GM19239 (cell line): Measurements from ENCODE around the gene PTGFRN.
"Not testable (repeated sequence)": the region's sequence is repeated elsewhere in the genome, so short reads cannot be mapped to it uniquely, and the experiment has no call there.

ENCODE experiments used
- DNase-seq: peaks from one replicate; pipeline ENCODE4 v3.0.0; 2011; ENCODE audit warnings: low spot score; ENCODE audit not compliant: insufficient read length
- FAIRE-seq: peaks from 2 replicates; lab custom pipeline; 2011; peaks lifted over from hg19 to GRCh38; lab: Jason Lieb, UNC

Gene PTGFRN

DNA sequence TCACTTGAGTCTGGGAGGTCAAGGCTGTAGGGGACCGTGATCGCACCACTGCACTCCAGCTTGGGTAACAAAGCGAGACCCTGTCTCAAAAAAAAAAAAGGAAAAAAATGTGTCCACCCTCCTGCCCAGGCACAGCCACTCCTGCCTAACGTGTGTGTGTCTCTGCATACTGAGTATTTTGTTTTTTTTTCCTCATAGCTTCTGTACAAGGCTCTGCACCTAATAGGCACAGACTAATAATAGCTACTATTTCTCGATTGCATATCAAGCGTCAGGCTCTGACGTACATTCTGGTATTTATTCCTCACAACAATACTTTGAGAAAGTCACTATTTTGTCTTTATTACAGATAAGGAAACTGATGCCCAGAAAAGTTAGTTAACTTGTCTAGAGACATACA, 5.0 kb downstream of the PTGFRN start:
- no peak for FAIRE-seq
- DNase-seq, result no peak

DNA sequence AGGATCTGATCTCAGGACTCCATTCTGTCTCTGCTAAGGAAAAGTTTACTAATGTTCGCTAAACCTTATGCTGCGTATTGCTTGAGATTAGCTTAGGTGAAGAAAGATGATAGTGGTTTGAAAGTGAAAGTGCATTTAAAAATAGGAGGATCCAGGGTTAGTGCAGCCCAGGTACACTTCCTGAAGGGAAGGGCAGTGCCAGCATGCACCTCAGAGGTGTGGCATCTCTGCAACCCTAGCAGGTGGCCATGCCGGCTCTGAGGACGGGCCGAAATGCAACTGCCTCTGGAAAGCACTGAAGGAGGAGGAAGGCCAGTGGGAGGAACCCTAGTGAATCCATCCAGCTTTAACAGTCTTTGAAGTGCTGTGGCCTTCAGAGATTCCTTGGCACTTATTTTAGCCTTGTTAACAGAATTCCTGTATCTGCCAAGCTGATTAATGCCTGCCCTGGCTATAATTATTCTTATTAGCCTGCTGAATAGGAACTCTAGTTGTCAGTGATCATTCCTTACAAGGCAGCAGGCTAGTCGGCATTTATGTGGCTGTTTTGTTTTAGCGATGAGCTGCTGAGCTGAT, 5.5 kb downstream of the PTGFRN start:
- DNase-seq, result no peak
- FAIRE-seq, result no peak

DNA sequence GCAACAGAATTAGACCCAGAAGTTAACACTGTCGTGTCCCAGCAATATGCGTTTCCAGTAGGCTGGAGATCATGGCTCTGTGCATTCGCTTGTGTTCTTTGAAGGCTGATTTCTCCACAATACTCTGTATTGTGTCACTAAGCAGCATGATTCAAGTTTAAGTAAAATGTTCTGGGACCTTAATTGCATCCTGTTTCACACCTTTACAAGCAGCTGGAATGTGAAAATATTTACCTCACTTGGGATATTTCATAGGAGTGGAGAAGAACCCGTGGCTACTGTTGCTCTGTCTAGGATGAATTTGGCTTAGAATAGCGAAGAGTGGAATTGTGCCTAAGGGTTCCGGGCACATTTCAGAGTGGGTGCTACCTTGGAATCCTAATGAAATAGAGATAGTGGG, 6.3 kb downstream of the PTGFRN start:
- FAIRE-seq (no peak), DNase-seq (no peak)

DNA sequence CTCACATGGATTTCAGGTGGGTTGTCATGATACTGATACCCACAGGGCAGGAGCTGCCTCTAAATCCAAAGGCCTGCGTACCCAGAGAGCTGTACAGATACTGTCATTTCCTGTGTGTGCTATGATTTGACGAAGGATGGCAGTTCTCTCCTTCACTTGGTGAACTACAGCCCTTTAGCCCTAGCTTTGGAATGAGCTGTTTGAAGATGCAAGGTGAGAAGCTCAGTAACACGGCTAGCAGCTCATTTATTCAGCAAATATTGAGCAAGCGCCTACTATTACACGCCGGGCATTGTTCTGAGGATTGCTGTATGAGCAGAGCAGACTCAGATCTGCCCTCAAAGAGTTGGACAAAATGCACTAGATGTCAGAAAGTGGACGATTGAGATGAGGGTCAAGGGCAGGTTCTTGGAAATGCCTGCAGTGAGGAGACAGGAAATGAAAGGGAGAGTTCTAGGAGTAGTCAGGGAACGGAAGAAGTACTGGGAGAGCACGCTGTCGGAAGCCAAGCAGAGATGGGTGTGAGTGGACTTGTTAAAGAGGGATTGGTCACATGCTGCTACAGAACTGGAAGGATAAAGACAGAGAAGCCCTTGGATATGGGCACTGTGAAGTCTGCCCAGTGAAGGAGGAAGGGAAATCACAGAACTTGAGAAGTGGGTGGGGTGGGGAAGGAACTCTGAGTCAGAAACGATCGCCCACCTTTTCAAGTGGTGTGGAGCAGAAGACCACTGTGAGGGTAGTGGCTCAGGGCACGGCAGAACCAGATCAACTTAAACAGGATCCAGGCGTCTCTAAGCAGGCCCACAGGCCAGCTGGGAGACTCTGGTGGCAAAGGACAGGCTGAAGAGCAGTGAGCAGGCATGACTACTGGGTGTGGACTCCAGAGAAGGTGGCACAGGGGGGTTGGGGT, 7.1 kb downstream of the PTGFRN start:
- no peak for DNase-seq
- FAIRE-seq, result no peak

DNA sequence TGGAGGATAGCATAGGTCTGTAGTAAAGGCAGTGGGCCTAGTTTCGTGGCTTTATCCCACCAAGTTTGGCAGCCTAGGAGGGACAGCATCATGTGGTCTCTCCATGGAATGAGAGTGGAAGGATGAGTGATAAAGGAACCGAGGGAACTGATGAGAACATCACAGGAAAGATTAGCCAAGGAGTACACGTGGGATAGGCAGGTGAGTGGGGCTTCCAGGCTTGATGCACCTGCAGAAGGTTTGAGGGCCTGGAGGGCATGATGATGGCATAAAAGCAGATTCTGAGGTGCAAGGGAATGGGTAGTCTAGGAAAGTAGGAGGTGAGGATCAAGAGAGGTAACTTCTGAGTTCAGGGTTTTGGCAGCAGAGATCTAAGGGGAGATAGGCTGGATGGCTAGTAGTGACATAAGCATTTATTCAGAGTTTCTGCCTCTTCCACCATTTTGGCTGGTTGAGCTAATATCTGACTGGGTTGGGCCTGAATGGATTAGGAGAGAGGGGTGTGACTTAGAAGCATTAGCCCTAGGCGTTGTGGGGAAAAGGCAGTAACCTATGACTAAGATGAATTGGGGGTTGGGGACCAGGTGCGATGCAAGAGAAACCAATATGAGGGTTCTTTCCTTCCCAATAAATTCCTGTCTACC, 9.1 kb downstream of the PTGFRN start:
- DNase-seq, result no peak
- FAIRE-seq, result no peak

DNA sequence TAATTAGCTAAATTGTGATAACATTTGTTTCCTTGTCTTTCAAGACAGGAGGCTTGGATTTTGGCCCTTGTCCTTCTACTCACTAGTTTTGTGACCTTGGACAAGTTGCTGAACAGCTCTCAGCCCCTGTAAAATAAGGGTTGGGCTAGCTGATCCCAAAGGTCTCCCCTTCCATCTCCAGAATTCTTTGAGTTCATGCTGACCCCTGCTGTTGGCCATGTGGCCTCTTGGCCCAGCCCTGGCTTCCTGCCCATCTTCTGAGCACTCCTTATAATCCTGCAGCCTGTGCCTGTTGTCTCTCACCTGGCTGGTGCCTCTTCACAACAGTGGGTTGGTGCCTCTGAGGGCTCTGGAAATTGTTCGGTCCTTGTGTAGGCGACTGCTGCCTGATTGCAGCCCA, 10.1 kb downstream of the PTGFRN start:
- FAIRE-seq, result no peak
- no peak for DNase-seq

DNA sequence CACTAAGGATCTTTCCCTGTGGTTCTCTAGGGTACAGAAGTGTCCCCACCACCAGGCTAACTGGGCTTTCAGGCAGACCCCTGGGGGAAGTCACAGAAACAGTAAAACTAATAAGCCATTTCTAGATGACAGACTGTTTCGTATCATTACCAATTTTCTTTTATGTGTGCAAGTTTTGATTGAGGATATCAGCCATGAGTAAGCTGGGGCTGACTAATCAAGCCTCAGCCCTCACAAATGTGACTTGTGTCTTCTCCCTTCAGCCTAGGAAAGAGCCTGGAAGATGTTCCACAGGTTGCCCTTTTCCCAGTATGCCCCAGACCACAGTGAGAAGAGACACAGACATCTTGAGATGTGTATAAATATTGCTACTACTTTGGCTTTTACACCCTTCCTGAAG, 10.5 kb downstream of the PTGFRN start:
- DNase-seq, result no peak
- no peak for FAIRE-seq

DNA sequence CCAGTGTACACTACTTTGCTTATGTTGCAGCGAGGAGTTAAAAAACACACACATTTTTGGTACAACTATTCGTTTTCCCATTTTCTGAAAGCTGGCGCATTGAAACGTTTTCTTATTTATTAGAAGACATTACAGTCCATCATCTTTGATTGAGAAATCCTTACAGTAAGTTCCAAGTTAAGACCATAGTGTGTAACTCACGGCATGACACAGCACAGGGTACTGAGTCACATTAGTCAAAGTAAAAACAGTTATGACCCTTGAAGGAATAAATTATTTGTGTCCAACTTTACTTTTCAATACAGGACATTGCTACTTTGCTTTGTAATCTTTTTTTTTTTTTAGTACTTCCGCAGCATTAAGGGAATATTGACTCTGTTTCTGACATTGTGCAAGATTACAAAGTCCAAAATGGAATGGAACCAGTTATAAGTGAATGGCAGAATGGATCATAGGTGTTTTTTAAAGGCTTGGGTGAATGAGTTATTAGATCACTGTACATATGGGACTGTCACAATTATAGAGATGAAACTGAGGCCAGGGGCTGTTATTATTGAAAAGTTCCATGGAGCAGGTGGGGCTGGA, 11.7 kb downstream of the PTGFRN start:
- DNase-seq, result no peak
- FAIRE-seq, result no peak

DNA sequence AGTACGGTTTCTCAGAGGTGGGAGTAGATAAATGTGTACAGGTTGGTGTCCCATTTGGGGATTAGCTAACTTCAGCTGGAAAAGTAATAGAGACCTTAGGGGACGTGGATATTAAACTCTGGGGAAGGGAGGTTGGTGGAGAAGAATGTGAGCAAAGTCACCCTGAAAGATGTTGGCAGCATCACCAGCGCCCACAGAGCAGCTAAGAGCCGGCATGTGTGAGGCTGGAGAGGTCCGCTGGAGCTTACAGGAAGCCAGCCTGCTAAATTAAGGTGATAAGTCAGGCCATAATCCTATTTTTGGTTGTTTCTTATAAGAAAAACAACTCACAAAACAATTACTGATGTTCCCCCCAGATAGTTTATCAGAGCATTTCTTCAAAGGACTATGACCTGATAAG, 12.2 kb downstream of the PTGFRN start:
- DNase-seq (no peak), FAIRE-seq (no peak)

DNA sequence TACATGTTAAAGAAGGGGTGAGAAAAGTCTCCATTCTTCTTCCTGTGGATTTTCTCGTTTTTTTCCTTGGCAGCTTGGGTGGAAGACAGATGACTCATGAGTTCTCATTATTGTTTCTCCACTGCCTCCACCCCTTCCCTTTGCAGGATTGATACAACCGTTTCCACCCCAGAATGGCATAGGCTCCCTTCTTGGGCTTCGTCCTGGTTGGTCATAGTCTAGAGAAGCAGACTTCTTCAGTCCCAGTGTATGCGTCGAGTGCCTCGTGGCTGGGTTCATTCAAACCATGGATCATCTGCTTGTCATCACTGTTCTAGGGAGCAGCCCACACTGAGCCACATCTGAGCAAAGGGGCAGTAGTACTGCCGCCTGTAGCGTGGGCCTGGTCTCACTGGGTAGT, 13.7 kb downstream of the PTGFRN start:
- no peak for DNase-seq
- FAIRE-seq, result no peak

DNA sequence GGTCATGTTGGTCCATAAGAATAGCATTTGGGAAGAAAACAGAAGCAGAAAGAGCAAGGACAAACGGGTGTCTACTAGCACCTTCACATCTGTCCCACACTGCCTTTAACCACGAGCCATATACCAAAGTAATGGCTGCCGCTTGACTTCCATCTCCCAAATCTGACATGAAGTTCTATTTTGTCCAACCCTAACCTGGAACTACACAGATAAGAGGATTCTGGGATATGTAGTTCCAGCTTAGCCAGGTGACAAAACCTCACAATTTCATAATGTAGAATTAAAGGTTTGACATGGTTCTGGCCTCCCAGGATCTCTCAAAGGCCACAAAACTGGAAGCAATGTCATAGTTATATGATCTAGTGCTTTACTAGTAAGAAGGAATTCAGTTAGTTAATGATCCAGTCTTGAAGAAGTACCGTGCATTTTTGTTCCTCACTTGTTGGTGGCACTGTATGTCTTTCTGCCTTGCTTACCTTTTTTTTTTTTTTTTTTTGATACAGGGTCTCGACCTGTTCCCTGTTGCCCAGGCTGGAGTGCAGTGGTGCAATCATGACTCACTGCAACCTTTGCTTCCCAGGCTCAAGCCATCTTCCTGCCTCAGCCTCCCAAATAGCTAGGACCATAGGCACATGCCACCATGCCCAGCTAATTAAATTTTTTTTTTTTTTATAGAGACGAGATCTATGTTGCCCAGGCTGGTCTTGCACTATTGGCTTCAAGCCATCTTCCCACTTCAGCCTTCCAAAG, 17.5 kb downstream of the PTGFRN start:
- DNase-seq (no peak), FAIRE-seq (no peak)

DNA sequence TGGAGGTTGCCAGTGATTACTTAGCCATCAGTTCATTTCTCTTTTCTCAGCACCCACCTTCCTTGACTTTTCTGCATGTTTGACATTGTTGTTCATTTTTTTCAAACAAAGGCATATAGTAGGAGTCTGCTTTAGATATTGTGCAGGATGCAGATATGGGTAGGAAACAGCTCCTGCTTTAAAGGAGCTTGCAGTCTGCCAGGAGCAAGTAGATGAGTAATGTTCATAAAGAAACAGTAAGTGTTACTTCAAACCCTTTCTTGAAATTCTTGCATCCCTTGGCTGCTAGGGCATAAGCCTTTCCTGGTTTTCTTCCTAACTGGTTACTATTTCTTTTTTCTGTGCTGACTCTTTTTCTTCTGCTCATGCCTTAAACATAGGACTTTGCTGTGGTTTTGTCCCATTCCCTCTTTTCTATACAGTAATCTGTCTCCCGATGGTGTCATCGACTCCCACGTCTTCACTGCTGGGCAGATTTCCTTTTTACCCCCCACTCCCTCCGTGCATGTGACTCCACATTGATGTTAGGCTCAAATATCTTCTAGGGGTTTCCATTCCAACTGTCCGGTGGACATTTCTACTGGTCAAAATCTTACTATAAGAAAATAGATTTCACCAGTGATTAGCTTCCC, 20.4 kb downstream of the PTGFRN start:
- DNase-seq (no peak), FAIRE-seq (no peak)

DNA sequence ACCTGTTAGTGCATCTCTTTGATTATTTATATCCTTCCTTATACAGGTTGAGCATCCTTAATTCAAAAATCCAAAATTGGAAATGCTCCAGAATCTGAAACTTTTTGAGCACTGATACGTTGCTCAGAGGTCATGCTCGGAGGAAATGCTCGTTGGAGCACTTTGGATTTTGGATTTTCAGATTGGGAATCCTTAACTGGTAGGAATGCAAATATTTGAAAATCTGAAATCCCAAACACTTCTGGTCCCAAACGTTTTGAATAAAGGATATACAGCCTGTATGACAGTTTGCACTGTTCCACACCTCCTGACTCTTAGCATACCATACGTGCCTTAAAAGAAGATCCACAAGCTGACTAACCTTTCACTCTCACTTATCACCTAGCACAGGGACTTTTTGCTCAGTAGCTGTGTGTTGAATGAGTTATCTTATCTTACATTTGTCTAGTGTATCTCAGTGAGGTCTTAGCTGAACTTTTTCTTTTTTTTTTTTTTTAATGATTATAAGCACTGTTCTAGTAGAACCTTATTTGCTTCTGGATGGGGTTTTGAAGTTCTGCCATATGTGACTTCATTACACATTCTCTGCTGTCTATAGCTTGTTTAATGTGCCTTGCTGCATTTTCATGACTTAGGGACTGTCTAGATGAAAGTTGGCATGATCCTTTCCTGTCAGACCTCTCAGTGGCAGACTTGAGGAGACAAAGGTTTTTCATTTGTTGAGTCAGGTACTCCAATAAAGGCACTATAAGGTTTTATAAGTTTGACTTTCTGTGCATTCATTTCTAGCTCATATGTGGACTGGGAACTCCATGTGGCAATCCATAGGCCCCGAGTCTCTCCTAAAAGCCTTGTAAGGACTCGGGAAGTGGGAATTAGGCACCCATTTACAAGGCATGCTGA, 21.6 kb downstream of the PTGFRN start:
- DNase-seq (no peak), FAIRE-seq (no peak)

DNA sequence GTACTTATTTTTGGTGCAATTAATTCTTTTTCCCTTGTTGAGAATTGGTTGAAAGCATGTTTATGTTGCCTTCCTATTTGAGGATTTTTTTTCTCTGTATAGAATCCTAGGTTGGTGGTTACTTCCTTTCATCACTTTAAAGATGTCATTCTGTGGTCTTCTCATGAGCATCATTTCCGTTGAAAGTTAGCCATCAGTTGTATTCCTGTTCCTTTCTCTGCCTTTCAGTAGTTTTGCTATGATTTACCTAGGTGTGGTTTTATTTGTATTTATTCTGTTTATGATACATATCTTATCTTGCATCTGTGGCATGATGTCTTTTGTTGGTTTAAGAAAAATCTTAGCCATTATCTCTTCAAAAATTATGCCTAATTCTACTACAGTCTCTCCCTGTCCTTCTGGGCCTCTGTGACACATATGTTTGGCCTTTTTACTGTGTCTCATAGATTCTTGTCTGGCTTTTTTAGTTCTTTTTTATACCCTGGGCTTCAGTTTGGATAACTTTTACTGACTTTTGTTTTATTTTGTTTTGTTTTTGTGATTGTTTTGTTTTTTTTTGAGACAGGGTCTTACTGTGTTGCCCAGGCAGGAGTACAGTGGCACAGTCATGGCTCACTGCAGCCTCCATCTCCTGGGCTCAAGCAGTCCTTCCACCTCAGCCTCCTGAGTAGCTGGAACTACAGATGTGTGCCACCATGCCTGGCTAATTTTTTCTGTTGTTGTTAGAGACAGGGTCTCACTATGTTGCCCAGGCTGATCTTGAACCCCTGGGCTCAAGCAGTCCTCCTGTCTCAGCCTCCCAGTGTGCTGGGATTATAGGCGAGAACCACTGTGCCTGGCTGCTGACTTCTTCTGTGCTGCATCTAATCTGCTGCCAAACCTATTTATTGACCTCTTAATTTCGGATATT, 24.1 kb downstream of the PTGFRN start:
- DNase-seq (no peak), FAIRE-seq (no peak)

DNA sequence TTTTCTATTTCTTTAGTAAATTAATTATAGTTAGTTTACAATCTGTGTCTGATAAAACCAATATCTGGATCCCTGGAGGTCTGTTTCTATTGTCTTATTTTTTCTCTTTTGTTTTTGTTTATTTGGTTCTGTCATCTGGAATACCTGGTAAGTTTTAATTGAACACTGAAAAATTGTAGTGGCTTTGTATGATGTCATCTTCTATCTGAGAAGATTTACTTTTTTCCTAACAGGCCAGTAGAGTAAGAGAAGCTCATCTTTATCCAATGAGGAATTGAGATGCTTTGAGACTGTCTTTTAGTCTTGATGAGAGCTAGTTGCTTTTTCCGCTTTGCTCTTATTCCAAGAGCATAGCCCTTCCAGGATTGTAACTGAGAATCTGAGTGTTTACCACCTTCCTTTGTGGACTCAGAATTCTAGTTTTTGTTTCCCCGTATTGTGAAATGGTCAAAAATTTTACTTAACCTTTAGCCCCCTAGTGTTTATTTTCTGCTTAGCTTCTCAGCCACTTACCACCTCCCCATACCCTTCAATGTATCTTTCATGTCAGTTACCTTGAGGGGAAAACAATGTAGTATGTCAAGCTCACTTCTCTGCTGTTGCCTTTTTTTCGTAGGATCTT, 25.0 kb downstream of the PTGFRN start:
- FAIRE-seq, result peak; percentile 82

DNA sequence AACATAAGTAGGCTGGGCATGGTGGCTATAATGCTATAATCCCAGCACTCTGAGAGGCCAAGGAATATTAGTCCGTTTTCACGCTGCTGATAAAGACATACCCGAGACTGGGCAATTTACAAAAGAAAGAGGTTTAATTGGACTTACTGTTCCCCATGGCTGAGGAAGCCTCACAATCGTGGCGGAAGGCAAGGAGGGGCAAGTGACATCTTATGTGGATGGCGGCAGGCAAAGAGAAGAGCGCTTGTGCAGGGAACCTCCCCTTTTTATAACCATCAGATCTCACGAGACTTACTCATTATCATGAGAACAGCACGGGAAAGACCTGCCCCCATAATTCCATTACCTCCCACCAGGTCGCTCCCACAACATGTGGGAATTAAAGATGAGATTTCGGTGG, 28.5 kb downstream of the PTGFRN start:
- FAIRE-seq, result no peak
- no peak for DNase-seq

More for the DNA sequence above, 25.0 kb downstream of the PTGFRN start:
- no peak for DNase-seq

DNA sequence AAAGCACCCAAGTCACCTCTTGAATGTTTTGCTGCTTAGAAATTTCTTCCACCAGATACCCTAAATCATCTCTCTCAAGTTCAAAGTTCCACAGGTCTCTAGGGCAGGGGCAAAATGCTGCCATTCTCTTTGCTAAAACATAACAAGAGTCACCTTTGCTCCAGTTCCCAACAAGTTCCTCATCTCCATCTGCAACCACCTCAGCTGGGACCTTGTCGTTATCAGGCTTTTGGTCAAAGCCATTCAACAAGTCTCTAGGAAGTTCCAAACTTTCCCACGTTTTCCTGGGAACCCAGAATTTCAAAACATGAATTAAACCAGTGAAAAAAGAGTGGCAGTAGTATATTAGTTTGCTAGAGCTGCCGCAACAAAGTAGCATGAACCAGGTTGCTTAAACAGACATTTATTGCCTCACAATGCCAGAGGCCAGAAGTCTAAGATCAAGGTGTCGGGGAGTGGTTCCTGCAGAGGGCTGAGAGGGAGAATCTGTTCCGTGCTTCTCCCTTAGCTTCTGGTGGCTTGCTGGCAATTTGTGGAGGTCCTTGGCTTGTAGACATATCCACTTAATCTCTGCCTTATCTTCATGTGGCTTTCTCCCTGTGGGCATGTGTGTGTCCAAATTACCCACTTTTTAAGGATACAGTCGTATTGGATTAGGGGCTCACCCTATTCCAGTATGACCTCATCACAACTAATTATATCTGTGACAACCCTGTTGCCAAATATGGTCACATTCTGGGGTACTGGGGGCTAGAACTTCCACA, 30.2 kb downstream of the PTGFRN start:
- FAIRE-seq, DNase-seq: not testable (repeated sequence)
